ENCODE data around the gene RXRA.

Gene RXRA

DNA sequence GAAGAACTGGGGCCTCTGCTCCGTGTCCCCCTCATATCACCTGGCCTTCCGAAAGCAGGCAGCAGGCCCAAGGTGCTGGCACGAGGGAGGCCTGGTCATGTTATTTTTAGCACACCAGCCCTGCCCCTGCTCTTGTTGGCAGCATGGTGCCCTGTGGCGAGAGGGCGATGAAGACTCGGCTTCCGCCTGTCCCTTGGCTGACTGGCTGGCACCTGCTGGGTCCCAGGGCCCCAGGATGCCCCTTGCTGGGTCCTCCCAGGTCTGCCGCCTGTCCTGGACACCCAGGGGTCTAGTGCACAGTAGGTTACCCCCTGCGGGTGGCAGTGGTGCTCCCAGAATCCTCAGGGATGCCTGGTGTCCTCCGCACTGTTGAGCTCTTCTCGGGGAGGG is 77.0 kb downstream of the RXRA start:
- no peak for DNase-seq (ENCODE audit: low spot score)

DNA sequence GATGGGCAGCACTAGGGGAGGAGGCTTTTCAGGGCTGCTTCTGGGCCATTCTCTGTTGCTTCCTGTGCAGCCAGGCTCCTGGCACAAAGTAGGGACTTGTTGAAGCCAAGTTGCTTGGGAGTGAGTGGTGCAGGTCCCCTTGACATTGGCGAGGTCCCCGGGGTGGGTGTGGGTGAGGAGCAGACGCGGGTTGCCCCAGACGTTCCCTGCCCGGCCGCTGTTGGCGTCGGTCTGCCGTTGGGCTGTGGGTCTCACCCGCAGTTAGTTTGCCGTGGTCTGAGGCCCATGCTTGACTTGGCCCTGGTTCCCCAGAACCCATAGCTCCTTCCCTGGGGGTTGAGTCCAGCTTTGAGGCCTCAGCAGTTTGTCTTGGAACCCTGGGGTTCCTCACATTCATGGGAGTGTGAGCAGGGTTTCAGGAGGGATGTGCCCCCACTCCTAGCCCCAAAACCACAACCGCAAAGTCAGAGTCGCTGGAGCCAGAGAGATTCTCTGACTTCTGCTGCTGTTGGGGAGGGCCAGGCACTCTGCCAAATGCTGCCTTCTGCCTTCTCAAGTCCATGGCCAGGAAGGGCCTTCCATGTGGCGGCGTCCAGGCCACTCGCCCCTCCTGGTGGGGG is 77.5 kb downstream of the RXRA start:
- DNase-seq (ENCODE audit: low spot score): no peak

DNA sequence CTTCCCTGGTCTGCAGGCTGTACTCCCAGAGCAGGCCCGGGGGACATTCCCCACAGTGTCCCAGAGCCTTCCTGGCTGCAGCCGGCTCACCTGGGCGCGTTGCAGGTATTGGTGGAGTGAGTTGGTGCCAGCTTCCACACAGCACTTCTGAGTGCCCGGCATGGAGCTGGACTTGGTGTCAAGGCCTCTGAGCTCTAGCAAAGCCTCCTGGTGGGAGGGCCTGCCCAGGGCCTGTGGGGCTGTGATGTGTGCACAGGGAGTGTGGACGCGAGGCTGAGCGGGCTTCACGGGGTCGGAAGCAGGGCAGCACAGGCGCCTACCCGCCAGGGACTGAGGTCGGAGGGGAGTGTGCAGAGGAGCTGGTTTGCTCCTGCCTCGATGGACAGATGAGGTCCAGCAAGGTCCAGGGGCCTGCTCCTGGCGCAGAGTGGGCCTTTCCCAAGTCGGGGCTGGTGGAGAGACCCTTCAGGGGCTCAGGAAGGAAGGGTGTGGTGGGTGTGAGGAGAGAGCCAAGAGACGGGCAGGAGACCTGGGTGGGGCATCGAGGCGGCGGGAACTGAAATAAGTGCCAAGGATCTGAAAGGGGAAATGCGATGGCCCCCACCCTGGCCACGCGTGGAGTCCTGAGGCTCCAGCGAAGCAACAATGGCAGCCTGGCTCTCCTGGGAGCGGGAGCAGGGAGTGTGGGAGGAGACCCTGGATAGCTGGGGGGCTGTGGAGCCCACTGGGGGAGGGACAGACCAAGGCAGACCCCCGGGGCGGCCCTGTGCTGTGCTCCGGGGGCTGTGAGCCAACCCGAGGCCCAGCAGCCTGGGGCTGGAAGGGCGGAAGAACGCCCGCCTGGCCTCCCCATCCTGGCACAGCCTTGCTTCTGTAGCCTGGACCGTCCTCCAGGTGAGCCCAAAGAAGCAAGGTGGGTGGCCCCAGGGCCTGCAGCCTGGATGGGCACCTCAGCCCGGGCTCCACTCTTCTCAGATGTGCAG is 78.4 kb downstream of the RXRA start:
- DNase-seq (ENCODE audit: low spot score): no peak

DNA sequence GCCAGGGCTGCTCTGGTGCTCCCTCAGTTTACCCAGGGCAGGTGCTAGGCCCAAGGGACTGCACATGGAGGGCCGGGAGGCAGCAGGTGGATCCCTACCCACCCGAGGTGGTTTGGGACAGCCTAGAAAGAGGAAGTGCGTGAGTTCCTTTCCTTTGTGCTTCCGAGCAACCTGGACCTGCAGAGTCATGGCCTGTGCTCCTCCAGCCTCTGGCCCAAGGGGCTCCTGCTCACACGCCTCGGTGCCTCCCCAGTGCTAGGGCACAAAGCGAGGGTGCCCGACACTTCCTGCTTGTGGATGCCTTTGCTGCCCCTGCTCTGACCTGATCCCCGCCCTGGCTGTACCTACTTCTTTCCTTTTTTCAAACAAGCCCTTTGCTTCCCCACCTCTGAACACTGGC is 79.3 kb downstream of the RXRA start:
- DNase-seq (ENCODE audit: low spot score): no peak

DNA sequence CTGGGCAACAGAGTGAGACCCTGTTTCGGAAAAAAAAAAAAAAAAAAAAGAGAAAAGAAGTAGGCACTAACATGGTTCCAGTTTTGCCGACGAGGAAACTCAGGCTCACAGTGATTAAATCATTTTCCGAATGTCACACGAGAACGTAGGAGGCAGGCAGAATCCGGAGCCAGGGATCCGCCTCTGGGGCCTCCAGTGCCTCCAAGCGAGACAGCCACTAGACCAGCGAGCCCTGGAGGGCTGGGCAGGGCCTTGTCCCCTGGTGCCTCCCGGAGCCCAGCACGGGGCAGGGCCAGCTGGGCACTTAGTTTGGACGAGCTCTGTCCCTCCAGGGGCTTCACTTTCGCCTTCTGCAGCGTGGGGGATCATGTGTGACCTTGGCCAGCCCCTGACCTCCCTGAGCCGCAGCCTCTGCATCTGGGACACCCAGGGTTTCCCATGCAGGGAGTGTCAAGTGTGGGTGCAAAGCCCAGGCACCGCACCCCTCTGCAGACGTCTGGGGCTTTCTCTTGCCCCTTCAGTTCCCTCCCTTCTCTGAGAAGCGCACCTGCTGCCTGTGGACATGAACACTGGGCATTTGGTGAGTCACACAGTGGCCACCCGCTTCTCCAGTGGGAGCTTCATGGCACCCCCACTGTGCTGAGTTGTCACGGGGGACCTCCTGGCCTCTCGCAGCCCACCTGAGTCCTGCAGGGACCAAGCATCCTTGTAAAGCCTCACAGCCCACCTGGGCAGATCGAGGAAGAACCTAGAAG is 80.3 kb downstream of the RXRA start:
- DNase-seq (ENCODE audit: low spot score): no peak

DNA sequence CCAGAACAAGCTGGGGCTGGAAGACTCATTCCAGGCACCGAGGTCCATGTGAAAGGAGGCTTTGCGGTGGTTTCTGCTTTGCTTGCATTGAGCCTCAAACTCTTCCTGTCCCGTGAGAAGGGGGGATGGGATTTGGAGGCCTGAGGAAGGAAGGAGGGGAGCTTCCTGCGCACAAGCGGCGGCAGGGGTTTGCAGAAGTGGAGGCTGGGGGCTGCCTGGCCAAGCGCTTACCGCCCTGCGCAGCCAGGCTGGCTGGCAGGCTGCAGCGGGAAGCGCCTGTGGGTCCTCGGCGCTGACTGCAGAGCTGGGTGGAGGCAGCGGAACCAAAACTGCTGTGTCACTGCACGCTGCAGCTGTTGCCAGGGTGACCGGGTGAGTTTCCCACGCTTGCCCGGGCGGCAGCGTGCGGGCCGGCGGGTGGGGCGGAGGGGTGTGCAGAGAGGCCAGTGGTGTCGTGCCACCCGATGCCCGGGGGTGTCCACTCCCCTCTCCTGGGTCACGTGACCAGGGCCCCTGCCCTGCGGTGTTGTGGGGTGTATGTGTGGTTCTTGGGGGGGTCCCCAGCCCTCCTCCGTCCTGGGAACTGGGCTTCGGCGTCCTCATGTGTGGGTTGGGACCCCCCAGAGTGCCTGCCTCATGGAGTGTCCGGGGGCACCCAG is 81.0 kb downstream of the RXRA start:
- peak; percentile 85 for DNase-seq (ENCODE audit: low spot score)

DNA sequence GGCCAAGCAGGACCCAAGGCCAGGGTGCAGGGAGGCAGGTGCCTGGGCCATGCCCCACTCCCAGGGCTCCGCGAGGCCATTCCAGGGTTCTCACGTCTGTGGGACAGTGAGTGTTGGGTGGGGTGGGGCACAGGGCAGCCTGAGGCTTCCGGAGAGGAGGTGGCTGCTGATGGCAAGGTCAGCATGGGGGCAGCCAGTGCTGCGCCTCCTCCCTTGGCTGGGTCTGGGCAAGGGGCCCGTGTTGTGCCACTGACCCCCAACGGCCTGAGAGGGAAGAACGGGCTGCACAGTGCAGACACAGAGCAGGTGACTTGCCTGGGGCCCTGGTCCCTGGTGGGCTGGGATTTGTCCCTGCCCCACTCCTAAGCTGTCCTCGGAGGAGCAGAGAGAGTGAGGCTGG is 82.1 kb downstream of the RXRA start:
- no peak for DNase-seq (ENCODE audit: low spot score)

DNA sequence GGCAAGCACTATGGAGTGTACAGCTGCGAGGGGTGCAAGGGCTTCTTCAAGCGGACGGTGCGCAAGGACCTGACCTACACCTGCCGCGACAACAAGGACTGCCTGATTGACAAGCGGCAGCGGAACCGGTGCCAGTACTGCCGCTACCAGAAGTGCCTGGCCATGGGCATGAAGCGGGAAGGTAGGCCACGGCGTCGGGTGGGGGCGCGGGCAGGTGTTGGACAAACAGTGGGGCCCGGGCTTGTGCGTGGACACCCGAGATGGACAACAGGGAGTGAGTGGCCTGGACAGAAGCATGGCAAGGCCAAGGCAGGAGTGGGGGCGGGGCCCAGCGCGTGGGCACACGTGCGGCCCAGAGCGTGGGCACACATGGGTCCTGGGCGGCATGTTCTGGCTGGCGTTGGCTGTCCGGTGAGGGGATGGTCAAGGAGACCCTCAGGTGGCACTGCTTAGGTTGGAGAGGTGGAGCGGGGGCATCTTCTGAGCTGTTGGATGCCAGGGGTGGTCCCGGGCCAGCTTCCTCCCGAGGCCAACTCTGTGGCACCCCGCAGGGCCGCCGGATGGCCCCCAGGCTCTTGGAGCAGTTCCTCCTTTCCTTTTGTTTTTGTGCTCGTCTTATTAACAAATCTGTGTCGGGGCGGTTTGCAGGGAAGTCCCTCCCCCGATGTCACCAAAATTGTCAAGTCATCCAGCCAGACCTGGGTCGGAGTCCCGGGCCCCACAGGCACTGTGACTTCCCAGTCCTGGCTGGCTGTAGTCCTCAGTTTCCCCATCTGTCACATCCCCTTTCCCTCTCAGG is 82.9 kb downstream of the RXRA start:
- DNase-seq (ENCODE audit: low spot score): no peak

DNA sequence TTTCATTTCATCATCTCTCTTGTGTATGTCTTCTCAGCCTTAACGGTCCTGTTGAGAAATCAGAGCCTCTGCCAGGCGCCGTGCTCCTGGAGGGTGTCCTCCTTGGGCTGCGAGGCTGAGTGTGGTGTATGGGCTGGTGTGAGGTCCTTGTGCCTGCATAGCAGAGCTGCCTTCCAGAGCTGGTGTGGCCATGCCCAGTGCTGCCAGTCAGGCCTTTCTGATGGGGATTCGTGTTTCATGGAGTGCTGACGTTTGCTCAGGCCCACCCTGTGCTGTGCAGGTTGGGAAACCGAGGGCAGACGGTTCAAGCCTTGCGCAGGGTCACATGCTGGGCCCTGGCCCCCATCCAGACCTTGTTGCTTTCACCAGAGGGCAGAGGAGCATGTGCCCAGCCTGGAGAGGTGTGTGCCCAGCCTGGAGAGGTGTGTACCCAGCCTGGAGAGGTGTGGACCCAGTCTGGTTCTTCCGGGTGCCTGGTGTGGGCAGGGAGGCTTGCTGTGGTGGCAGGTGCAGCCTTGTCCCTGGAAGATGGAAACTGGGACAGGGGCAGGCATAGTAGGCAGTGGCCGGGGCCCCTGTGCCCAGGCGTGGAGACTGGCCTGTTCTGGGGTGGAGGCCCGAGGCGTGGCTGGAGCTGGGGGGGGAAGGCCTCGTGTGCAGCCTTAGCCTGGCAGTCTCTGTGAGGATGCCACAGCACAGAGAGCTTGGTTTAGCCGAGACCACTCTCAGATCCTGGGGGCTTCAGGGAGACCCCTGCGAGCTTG is 84.0 kb downstream of the RXRA start:
- no peak for DNase-seq (ENCODE audit: low spot score)

DNA sequence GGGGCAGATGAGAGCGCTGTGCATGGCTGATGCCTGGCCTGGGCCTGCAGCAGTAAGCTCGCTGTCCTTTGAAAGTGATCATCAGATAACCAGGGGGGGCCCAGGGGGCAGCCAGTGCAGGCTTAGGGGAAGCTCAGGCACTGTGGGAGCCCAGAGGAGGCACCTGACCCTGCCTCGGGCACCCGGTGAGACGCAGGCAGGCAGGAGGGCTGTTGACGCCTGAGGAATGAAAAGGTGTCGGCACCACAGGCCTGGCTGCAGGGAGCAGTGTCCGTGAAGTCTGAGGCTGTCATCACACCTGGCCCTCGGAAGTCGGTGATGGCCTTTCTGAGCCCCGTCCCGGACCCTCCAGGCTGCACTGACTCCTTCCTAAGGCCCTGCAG is 84.6 kb downstream of the RXRA start:
- no peak for DNase-seq (ENCODE audit: low spot score)

DNA sequence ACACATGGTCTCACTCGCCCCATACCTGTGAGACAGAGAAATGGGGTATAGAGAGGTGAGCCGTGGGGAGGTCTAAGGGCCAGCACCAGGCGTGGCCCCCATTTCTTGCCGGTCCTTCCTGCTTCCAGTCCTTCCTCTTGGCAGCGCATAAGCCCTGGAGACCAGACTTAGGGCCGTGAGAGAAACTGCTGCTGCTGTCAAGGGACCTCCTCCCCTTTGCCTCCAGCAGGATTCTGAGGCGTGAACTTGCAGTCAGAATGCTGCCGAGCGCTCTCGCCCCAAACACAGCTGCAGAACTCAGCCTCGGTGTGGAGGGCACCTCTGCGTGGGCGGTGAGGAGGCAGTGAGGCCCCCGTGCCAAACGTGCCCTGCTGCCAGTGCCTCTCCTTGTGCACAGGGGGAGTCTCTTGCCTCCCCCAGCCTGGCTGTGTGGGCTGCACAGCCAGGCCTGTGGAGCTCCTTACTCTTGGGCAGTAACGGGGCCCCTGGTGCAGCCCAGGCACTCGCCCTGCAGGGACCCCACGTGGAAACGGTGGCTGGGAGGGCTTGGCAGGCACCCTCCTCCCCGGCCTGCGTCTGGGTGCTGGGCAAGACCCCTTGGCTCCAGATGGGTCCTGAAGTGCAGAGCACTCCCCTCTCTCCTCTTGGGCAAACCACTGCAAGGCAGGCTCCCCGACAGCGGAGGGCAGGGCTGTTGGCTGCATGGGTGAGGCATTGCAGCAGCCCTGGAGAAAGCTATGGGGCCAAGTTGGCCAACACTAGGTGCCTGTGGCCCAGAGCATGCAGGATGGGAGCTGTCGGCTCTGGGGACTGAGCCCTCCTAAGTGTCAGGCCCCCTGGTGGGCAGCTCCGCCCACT is 85.4 kb downstream of the RXRA start:
- DNase-seq (ENCODE audit: low spot score): no peak

DNA sequence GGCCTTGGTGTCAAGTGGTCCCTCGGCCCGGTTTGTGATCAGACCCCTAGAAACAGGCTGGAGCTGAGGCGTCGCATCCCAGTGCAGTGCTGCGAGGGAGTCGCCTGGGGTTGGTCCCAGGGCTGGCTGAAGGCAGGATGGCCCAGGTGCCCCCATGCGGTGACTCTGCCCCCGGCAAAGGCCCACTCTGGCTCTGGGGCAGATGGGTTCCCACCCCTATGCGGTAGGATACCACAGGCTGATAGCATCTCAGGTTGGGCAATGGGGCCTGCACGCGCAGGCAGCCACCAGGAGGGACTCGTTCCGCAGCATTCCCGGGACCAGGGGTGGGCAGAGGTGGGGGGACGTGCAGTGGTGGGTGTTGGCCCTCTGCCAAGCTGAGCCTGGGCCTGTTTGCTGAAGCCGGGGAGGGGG is 86.0 kb downstream of the RXRA start:
- DNase-seq (ENCODE audit: low spot score): no peak

DNA sequence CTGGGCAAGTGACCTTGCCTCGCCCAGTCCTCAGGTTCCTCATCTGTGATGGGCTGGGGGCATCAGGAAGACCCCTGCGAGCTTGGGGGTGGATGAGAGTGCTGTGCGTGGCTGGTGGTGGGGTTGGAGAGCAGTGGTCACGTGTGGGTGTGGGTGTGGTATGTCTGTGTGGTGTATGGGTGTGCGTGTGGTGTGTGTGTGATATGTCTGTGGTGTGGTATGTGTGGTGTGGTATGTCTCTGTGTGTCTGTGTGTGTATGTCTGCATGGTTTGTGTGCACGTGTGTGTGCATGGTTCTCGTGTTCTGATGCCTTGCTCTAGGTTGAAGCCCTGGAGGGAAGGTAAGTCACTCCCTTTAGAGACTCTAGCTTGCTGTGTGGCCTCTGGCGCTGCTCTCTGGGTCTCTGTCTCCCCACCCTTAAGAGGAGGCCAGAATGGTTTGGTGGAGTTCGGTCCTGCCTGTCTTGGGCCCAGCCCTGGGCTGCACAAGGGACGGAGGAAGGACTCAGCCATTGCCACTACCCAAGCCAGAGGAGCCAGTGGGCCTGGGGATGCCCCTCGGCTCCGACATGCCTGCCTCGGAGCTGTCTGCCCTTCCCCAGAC is 87.0 kb downstream of the RXRA start:
- no peak for DNase-seq (ENCODE audit: low spot score)

DNA sequence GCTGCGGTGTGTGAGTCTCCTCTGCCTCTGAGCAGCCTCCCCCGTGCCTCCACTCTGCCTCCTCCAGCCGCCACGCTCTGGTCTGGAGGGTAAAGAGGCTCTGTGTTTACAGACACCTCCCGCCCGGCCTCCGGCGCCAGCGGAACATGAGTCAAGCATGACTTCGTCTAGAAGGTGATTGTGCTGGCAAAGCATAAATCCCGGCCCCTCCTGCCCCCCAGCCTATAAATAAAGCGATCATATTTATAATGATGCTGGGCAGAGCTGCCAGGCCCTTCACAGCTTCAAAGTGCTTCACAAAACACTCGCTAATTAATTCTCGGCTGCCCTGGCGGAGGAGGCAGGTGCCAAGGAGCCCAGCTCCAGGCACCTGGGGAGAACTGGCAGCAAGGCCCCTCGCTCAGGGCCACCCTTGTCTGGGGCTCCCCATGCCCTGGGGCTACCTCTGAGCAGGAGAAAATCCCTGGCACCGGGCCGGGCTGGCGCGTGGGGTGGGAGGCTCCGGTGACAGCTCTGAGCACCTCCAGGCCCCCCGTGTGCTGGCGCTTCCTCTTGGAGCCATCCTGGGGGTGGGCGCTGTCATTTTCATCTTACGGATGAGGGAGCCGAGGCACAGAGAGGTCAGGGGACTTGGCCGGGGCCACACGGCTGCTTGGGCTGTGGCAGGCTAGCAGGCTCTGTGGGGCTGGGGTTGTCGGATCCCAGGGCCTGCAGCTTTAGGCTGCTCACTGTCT is 87.8 kb downstream of the RXRA start:
- no peak for DNase-seq (ENCODE audit: low spot score)

DNA sequence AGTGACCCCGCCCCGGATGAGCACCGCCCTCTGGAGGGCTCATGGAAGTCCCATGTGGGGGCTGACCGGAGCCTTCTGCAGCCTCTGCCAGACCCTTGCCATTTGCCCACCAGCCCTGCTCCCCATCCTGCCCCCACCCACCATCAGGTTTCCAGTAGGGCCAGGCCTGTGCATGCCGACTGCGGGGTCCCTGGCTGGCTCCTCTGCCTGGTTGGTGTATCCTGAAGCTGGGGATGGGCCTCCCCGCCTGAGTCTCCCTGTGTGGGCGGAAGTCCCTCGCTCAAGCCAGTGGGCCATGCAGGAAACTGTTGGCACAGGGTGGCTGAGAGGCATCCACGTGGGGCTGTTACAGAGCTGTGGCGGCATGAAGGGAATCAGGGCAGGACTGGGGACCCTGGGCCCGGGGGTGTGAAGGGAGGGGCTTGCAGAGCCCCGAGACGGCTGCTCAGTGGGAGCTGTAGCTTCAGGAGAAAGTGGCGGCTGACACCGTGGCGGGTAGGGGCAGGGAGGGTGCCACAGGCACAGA is 88.7 kb downstream of the RXRA start:
- DNase-seq (ENCODE audit: low spot score): no peak

DNA sequence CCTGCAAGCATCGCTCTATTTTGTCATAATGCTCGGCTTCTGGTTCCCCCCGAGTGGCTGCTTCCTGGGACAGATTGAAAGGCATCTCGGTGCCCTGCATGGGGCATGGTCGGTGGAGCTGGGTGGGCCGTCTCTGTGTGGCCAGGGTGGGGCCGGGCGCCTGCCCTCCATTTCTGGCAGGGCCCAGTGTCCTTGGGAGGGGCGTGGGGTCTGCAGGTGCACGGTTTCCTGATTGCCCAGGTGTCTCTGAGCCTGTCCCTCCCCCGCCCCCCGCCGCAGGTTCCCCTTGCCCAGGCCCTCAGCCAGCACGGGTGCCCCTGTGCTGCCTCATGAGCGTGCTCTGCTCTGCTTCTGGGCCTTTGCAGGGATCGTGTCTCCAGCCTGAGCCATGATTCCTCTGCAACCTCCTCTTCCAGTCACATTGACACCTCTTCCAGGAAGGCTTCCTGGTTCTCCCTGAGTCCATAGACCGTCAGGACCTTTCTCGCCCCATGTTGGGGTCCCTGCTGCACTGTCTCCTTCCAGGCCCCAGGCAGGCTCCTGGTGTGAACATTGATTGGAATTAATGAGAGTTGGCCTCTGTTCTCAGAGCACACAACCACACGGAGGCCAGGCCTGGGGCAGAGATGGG is 90.2 kb downstream of the RXRA start:
- no peak for DNase-seq (ENCODE audit: low spot score)

DNA sequence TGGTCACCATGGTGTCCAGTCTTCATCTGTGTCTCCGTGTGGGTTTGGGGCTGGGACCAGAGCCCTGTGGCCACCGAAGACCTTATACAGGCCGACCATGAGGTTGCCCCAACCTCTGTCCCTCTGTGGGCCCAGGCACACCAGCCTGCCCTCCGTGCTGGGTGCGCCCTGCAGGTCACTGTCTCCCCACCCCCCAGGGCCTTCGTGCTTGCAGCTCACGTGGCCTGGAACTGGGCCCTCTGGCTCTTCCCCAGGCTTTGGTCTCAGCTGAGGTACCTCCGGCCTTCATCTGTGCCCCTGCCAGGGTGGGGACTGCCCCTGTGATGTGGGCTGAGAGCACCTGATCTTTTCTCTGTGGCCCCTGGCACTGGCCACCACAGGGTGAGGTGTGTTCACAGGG is 92.1 kb downstream of the RXRA start:
- DNase-seq (ENCODE audit: low spot score): no peak
